ENCODE measurements around the gene CAPS. TPM values are rescaled to one million over a fixed set of nuclear protein-coding genes. Genes with fewer than 3 reads are reported as not detected.

CAPS gene
- 8.2 and 18.8 TPM in 2 replicates for total RNA-seq

DNA sequence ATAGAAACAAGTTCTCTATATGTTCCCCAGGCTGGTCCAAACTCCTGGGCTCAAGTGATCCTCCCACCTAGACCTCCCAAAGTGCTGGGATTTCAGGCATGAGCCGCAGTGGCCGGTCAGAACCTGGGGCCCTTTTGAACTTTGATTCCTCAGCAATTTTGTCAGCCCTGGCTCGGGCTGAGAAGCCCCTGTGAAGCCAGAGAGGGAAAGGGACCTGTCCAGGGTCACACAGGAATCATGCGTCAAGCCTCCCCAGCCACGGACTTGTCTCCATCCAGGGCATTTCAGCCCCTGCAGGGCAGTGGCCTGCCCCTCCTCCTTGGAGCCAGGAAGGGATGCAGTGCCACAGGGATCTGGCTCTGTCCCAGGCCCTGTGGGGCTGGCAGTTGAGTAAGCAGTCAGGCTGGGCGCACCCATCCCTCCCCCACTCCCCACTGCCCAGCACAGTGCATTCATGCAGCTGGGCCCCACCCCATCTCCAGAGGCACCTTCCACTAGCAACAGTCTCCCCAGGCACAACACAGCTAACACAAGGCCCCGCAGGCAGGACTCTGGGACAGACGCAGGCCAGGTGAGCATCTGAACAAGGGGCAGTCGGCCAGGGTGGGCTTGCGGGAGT lies at the start of gene CAPS:
TSS of gene CAPS (plus strand) at position 516 of the 619 bp plus-strand sequence. CDS start 153 bp downstream, outside the sequence.
- FAIRE-seq (no peak), DNase-seq (ENCODE audit: low read depth) (peak; percentile 64)
- TF ChIP-seq, protein P1, sequence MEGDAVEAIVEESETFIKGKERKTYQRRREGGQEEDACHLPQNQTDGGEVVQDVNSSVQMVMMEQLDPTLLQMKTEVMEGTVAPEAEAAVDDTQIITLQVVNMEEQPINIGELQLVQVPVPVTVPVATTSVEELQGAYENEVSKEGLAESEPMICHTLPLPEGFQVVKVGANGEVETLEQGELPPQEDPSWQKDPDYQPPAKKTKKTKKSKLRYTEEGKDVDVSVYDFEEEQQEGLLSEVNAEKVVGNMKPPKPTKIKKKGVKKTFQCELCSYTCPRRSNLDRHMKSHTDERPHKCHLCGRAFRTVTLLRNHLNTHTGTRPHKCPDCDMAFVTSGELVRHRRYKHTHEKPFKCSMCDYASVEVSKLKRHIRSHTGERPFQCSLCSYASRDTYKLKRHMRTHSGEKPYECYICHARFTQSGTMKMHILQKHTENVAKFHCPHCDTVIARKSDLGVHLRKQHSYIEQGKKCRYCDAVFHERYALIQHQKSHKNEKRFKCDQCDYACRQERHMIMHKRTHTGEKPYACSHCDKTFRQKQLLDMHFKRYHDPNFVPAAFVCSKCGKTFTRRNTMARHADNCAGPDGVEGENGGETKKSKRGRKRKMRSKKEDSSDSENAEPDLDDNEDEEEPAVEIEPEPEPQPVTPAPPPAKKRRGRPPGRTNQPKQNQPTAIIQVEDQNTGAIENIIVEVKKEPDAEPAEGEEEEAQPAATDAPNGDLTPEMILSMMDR (IDR thresholded peaks at IDR 0.05; ENCODE audit: insufficient read depth, low read length, severe bottlenecking), result no peak
- Histone ChIP-seq H3K27me3 (ENCODE audit: control insufficient read depth, insufficient read depth, low read length) (no peaks in the 10 kb centered on the region), H3K36me3 (ENCODE audit: control insufficient read depth, insufficient read depth, low read length) (peaks cover 16% of the 10 kb centered on the region), H3K4me3 (ENCODE audit: low read depth, low read length) (no peak within 1 kb of the TSS)

DNA sequence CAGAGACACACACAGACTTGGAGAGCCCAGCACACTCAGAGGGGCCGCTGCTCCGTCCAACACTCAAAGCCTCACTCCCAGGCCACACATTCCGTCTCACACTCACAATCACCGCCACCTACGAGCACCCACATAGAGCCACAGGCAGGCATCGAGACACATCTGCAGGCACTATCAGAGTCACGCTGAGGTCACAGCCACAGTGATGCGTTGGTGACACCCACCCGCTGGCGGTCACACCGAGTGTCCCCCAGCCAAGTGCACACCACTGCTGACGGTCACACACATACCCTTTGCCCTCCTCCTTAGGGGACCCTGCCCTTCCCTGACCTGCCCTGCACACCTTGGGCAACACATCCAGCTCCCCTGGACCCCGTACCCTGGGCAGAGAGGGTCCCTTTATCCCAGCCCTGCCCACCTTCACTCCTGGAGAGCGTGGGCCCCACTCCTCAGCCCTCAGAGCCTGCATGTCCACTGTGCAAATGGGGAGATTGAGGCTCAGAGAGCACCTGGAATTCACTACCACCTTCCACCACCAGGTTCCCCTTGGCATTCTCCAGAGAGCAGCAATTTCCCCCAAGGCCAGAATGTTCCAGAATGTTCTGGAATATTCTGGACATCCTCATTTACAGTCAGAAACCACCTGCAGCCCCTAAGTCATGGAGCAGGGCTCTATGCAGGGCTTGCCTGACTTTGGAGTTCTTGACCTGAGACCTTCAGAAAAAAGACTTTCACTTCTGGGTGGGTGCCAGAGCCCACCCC lies 49.1 kb upstream of the CAPS start:
- no peaks in the 10 kb centered on the region for H3K27me3 ChIP-seq (ENCODE audit: control insufficient read depth, insufficient read depth, low read length)
- peak; percentile 32 for FAIRE-seq
- no peak overlapping the region for H3K4me3 ChIP-seq (ENCODE audit: low read depth, low read length)
- TF ChIP-seq, protein P1 (IDR thresholded peaks at IDR 0.05; ENCODE audit: insufficient read depth, low read length, severe bottlenecking), result peak; percentile 24
- no peak for DNase-seq (ENCODE audit: low read depth)
- no peaks in the 10 kb centered on the region for H3K36me3 ChIP-seq (ENCODE audit: control insufficient read depth, insufficient read depth, low read length)

DNA sequence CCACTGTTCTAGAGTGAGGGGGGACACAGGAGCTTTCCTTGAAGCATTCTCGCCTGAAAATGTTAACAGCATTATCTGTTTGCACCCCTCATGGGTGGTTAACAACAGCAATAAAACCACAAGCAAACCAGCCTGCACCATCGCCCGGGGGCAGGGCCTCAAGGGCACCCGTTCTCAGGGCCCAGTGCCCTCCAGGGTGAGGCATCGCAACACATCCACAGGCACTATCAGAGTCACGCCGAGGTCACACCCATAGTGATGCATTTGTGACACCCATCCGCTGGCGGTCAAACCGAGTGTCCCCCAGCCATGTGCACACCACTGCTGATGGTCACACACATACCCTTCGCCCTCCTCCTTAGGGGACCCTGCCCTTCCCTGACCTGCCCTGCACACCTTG lies 48.3 kb upstream of the CAPS start:
- Histone ChIP-seq H3K4me3 (ENCODE audit: low read depth, low read length) (no peak overlapping the region), H3K27me3 (ENCODE audit: control insufficient read depth, insufficient read depth, low read length) (no peaks in the 10 kb centered on the region), H3K36me3 (ENCODE audit: control insufficient read depth, insufficient read depth, low read length) (no peaks in the 10 kb centered on the region)
- DNase-seq (ENCODE audit: low read depth), result no peak
- peak; percentile 82 for FAIRE-seq
- TF ChIP-seq, protein P1 (IDR thresholded peaks at IDR 0.05; ENCODE audit: insufficient read depth, low read length, severe bottlenecking), result no peak

GRCh38 chr19:5867201-5868136 lies 46.6 kb upstream of the CAPS start:
- H3K27me3 ChIP-seq (ENCODE audit: control insufficient read depth, insufficient read depth, low read length), result no peaks in the 10 kb centered on the region
- DNase-seq (ENCODE audit: low read depth), result no peak
- FAIRE-seq, result no peak
- H3K36me3 ChIP-seq (ENCODE audit: control insufficient read depth, insufficient read depth, low read length), result no peaks in the 10 kb centered on the region
- H3K4me3 ChIP-seq (ENCODE audit: low read depth, low read length), result no peak overlapping the region
- TF ChIP-seq, protein P1 (IDR thresholded peaks at IDR 0.05; ENCODE audit: insufficient read depth, low read length, severe bottlenecking), result no peak

GRCh38 chr19:5870986-5871394 lies 43.1 kb upstream of the CAPS start:
- H3K27me3 ChIP-seq (ENCODE audit: control insufficient read depth, insufficient read depth, low read length), result no peaks in the 10 kb centered on the region
- H3K4me3 ChIP-seq (ENCODE audit: low read depth, low read length), result no peak overlapping the region
- no peak for DNase-seq (ENCODE audit: low read depth)
- TF ChIP-seq, protein P1 (IDR thresholded peaks at IDR 0.05; ENCODE audit: insufficient read depth, low read length, severe bottlenecking), result no peak
- no peak for FAIRE-seq
- no peaks in the 10 kb centered on the region for H3K36me3 ChIP-seq (ENCODE audit: control insufficient read depth, insufficient read depth, low read length)
